ENCODE results near the gene NELFE. TPM values are rescaled to one million over a fixed set of nuclear protein-coding genes. Genes with fewer than 3 reads are reported as not detected.

The NELFE gene
- total RNA-seq, 1 donor from 2014 or later = 50.6 TPM

DNA sequence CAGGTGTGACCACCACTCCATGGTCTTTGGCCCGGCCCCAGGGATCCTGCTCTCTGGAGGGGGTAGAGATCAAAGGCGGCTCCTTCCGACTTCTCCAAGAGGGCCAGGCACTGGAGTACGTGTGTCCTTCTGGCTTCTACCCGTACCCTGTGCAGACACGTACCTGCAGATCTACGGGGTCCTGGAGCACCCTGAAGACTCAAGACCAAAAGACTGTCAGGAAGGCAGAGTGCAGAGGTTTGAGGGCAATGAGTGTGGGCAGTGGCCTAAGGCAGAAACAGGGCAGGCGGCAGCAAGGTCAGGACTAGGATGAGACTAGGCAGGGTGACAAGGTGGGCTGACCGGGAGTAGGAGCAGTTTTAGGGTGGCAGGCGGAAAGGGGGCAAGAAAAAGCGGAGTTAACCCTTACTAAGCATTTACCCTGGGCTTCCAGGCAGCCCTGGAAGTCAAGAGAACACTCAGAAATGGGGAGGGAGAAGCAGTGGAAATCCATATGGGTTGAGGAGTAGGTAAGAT lies 12.3 kb downstream of the NELFE start:
- H3K36me3 Mint-ChIP-seq (ENCODE audit: low read depth) = peaks cover 5% of the 10 kb centered on the region
- H3K4me1 Mint-ChIP-seq (ENCODE audit: low read depth) = peaks cover 18% of the 10 kb centered on the region
- peaks cover 3% of the 10 kb centered on the region for H3K27me3 Mint-ChIP-seq (ENCODE audit: low read depth)
- H3K4me3 Mint-ChIP-seq (ENCODE audit: unreplicated experiment) = no peak overlapping the region
- TF ChIP-seq, protein P1, sequence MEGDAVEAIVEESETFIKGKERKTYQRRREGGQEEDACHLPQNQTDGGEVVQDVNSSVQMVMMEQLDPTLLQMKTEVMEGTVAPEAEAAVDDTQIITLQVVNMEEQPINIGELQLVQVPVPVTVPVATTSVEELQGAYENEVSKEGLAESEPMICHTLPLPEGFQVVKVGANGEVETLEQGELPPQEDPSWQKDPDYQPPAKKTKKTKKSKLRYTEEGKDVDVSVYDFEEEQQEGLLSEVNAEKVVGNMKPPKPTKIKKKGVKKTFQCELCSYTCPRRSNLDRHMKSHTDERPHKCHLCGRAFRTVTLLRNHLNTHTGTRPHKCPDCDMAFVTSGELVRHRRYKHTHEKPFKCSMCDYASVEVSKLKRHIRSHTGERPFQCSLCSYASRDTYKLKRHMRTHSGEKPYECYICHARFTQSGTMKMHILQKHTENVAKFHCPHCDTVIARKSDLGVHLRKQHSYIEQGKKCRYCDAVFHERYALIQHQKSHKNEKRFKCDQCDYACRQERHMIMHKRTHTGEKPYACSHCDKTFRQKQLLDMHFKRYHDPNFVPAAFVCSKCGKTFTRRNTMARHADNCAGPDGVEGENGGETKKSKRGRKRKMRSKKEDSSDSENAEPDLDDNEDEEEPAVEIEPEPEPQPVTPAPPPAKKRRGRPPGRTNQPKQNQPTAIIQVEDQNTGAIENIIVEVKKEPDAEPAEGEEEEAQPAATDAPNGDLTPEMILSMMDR (IDR thresholded peaks at IDR 0.05) = no peak
- H3K9me3 Mint-ChIP-seq (ENCODE audit: low read depth) = no peaks in the 10 kb centered on the region
- DNase-seq (ENCODE audit: low spot score) = peak; percentile 64
- H3K27ac Mint-ChIP-seq (ENCODE audit: unreplicated experiment) = peak overlapping the region; percentile 49

DNA sequence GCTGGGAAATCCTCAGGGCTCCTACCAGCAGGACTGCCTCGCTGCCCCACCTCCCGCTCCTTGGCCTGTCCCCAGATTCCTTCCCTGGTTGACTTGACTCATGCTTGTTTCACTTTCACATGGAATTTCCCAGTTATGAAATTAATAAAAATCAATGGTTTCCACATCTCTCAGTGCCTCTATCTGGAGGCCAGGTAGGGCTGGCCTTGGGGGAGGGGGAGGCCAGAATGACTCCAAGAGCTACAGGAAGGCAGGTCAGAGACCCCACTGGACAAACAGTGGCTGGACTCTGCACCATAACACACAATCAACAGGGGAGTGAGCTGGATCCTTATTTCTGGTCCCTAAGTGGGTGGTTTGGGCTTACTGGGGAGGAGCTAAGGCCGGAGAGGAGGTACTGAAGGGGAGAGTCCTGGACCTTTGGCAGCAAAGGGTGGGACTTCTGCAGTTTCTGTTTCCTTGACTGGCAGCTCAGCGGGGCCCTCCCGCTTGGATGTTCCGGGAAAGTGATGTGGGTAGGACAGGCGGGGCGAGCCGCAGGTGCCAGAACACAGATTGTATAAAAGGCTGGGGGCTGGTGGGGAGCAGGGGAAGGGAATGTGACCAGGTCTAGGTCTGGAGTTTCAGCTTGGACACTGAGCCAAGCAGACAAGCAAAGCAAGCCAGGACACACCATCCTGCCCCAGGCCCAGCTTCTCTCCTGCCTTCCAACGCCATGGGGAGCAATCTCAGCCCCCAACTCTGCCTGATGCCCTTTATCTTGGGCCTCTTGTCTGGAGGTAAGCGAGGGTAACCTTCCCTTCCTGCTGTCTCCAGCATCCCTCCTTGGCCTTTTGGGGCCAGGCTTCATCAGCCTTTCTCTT lies 13.0 kb downstream of the NELFE start, which contains the start of gene CFB:
Gene CFB, plus strand, starts transcription at position 589 of the 863 bp plus-strand sequence. Its CDS starts 127 bp downstream, at position 716.
- TF ChIP-seq, protein P1 (IDR thresholded peaks at IDR 0.05) = no peak
- Mint-ChIP-seq H3K4me1 (ENCODE audit: low read depth) (peaks cover 24% of the 10 kb centered on the region), H3K36me3 (ENCODE audit: low read depth) (peaks cover 2% of the 10 kb centered on the region), H3K4me3 (ENCODE audit: unreplicated experiment) (peak within 1 kb of the TSS; percentile 49), H3K9me3 (ENCODE audit: low read depth) (no peaks in the 10 kb centered on the region), H3K27me3 (ENCODE audit: low read depth) (peaks cover 3% of the 10 kb centered on the region), H3K27ac (ENCODE audit: unreplicated experiment) (peak within 1 kb of the TSS; percentile 95)
- no peak for DNase-seq (ENCODE audit: low spot score)

DNA sequence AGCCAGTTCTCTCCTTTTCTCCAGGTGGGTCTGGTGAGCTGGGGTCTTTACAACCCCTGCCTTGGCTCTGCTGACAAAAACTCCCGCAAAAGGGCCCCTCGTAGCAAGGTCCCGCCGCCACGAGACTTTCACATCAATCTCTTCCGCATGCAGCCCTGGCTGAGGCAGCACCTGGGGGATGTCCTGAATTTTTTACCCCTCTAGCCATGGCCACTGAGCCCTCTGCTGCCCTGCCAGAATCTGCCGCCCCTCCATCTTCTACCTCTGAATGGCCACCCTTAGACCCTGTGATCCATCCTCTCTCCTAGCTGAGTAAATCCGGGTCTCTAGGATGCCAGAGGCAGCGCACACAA lies 13.6 kb downstream of the NELFE start:
- Mint-ChIP-seq H3K27ac (ENCODE audit: unreplicated experiment) (peak overlapping the region; percentile 95), H3K4me1 (ENCODE audit: low read depth) (peaks cover 30% of the 10 kb centered on the region), H3K4me3 (ENCODE audit: unreplicated experiment) (no peak overlapping the region)

DNA sequence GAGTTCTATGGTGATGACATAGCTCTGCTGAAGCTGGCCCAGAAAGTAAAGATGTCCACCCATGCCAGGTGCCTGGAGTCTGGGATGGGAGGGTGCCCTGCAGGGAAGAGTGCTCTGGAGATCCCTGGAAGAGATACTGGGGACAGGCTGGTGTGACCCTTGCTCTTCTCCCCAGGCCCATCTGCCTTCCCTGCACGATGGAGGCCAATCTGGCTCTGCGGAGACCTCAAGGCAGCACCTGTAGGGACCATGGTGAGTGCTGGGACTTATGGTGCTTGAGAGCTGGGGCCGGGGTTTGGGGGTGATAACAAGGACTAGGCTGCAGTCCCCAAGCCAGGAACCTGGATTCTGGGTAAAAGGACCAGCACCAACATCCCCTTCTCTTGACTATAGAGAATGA lies 15.0 kb downstream of the NELFE start:
- DNase-seq (ENCODE audit: low spot score) = no peak
- H3K36me3 Mint-ChIP-seq (ENCODE audit: low read depth) = peaks cover 2% of the 10 kb centered on the region
- no peak overlapping the region for H3K27ac Mint-ChIP-seq (ENCODE audit: unreplicated experiment)
- peaks cover 32% of the 10 kb centered on the region for H3K4me1 Mint-ChIP-seq (ENCODE audit: low read depth)
- no peaks in the 10 kb centered on the region for H3K9me3 Mint-ChIP-seq (ENCODE audit: low read depth)
- no peak overlapping the region for H3K4me3 Mint-ChIP-seq (ENCODE audit: unreplicated experiment)
- TF ChIP-seq, protein P1 (IDR thresholded peaks at IDR 0.05) = no peak
- peaks cover 3% of the 10 kb centered on the region for H3K27me3 Mint-ChIP-seq (ENCODE audit: low read depth)

More for the DNA sequence above, 13.6 kb downstream of the NELFE start:
- H3K9me3 Mint-ChIP-seq (ENCODE audit: low read depth) = no peaks in the 10 kb centered on the region
- TF ChIP-seq, protein P1 (IDR thresholded peaks at IDR 0.05) = no peak
- DNase-seq (ENCODE audit: low spot score) = no peak
- peaks cover 3% of the 10 kb centered on the region for H3K27me3 Mint-ChIP-seq (ENCODE audit: low read depth)
- H3K36me3 Mint-ChIP-seq (ENCODE audit: low read depth) = peaks cover 2% of the 10 kb centered on the region

DNA sequence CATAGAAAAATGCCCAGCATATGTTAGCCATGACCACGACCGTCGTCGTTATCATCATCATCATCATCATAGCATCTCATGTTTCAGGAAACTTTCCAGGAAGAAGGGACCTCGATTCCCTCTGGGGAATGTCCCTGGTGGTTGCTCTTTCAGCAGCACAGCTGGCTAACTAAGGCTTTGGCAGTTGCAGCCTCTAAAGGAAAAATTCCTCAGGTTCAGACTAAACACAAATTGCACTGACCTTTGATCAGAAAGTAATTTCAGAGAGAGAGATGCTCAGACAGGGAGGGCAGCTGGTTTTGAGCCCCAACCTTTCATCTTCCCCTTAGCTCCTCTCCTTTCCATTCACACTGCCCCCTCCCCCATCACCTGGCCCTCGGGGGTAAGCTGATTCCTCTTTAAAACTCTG lies 18.5 kb downstream of the NELFE start:
- H3K36me3 Mint-ChIP-seq (ENCODE audit: low read depth) = peaks cover 2% of the 10 kb centered on the region
- peak overlapping the region; percentile 8 for H3K4me3 Mint-ChIP-seq (ENCODE audit: unreplicated experiment)
- H3K27me3 Mint-ChIP-seq (ENCODE audit: low read depth) = peaks cover 3% of the 10 kb centered on the region
- TF ChIP-seq, protein P1 (IDR thresholded peaks at IDR 0.05) = no peak
- no peaks in the 10 kb centered on the region for H3K9me3 Mint-ChIP-seq (ENCODE audit: low read depth)
- no peak for DNase-seq (ENCODE audit: low spot score)
- H3K4me1 Mint-ChIP-seq (ENCODE audit: low read depth) = peaks cover 17% of the 10 kb centered on the region
- peak overlapping the region; percentile 73 for H3K27ac Mint-ChIP-seq (ENCODE audit: unreplicated experiment)

Data from chondrocyte (in vitro differentiated cells).